T-cell (primary cell): ENCODE results near the gene TAF1D. TPM values are rescaled to one million over a fixed set of nuclear protein-coding genes. Genes with fewer than 3 reads are reported as not detected.
"Not testable (repeated sequence)": the region's sequence is repeated elsewhere in the genome, so short reads cannot be mapped to it uniquely, and the experiment has no call there.

Experiments used
- ATAC-seq, 4 experiments: fragments of 200-7000 bp in 3 of 4; fragments of 150-1000 bp in 1 of 4; cut with Tn5 transposase; replicated peaks in 1 of 4; 1 replicate in 3 of 4; 2 replicates in 1 of 4; pipeline ENCODE4 v1.10.0; 2021; ENCODE audit warnings: moderate library complexity in 3 of 4, mild to moderate bottlenecking in 2 of 4, moderate number of reproducible peaks in 1 of 4
- CTCF ChIA-PET, 2 donors: fragments of 300-600 bp; sonication (Branson Sonifier 250); formaldehyde crosslinking; loops; one replicate each; lab custom pipeline; 2022; ENCODE audit warnings: antibody characterized with exemption in 2 of 2; lab: Charles Lee
- POLR2A ChIA-PET, 2 donors: fragments of 300-600 bp; sonication (Branson Sonifier 250); formaldehyde crosslinking; loops; one replicate each; lab custom pipeline; 2022; ENCODE audit warnings: antibody characterized with exemption in 2 of 2; lab: Charles Lee
- DNase-seq, 35 experiments: peaks; one replicate each; pipeline versions ENCODE4 v3.0.0 to v3.0.0-alpha.2; 2013 to 2023
- H3K27ac ChIP-seq: one replicate; pipeline ENCODE4 v1.5.1; 2013; ENCODE audit warnings: low read length
- H3K27me3 ChIP-seq, 2 experiments: replicated peaks in 1 of 2; 1 replicate in 1 of 2; 2 replicates in 1 of 2; pipeline versions ENCODE4 v1.6.1 to v1.7.0; 2013; ENCODE audit warnings: low read length in 1 of 2, mixed read lengths in 1 of 2; ENCODE audit not compliant: control insufficient read depth in 2 of 2, insufficient read depth in 2 of 2; ENCODE audit errors: extremely low read depth in 1 of 2
- H3K36me3 ChIP-seq, 2 donors: 1 replicate in 1 of 2; 2 replicates in 1 of 2; pipeline versions ENCODE4 v1.6.1 to v1.7.0; 2013; ENCODE audit warnings: low read length in 1 of 2; ENCODE audit not compliant: control insufficient read depth in 2 of 2, insufficient read depth in 1 of 2; ENCODE audit errors: extremely low read depth in 1 of 2
- H3K4me1 ChIP-seq, 2 experiments: 1 replicate in 1 of 2; 2 replicates in 1 of 2; pipeline versions ENCODE4 v1.6.1 to v1.7.0; 2013; ENCODE audit warnings: low read length in 2 of 2, mixed read lengths in 1 of 2; ENCODE audit not compliant: insufficient read depth in 2 of 2, control insufficient read depth in 1 of 2; ENCODE audit errors: extremely low read depth in 1 of 2
- H3K4me3 ChIP-seq, 2 donors: 1 replicate in 1 of 2; 2 replicates in 1 of 2; pipeline versions ENCODE4 v1.5.1 to v1.7.0; 2013; ENCODE audit warnings: mild to moderate bottlenecking in 2 of 2, low read length in 1 of 2, moderate library complexity in 1 of 2; ENCODE audit not compliant: control insufficient read depth in 1 of 2; ENCODE audit errors: extremely low read depth in 1 of 2
- H3K9me3 ChIP-seq: 2 replicates; pipeline ENCODE4 v1.7.0; 2013
- H3K27ac Mint-ChIP-seq, 2 donors: one replicate each; pipeline ENCODE4 v1.8.0; 2020 to 2021; ENCODE audit warnings: mild to moderate bottlenecking in 2 of 2, mixed read lengths in 2 of 2
- H3K27me3 Mint-ChIP-seq, 2 donors: one replicate each; pipeline ENCODE4 v1.8.0; 2021 to 2022; ENCODE audit warnings: mixed read lengths in 2 of 2
- H3K36me3 Mint-ChIP-seq: one replicate; pipeline ENCODE4 v1.8.0; 2021; ENCODE audit warnings: mixed read lengths
- H3K4me1 Mint-ChIP-seq, 3 donors: one replicate each; pipeline ENCODE4 v1.8.0; 2020 to 2022; ENCODE audit warnings: mixed read lengths in 3 of 3, mild to moderate bottlenecking in 1 of 3
- H3K4me3 Mint-ChIP-seq, 3 donors: one replicate each; pipeline ENCODE4 v1.8.0; 2020 to 2022; ENCODE audit warnings: mild to moderate bottlenecking in 3 of 3, mixed read lengths in 3 of 3, moderate library complexity in 3 of 3
- H3K9me3 Mint-ChIP-seq, 3 donors: one replicate each; pipeline ENCODE4 v1.8.0; 2020 to 2022; ENCODE audit warnings: mixed read lengths in 3 of 3
- WGBS: methylation state at CpG from one replicate; pipeline ENCODE4 v1.1.5; 2013; ENCODE audit warnings: missing lambda C conversion rate; ENCODE audit not compliant: insufficient coverage; 5-methylcytosine and 5-hydroxymethylcytosine counted together
- total RNA-seq, 35 experiments: library from RNA in 6 of 35; stranded (reverse) in 6 of 35; fragments of 120-200 nt in 1 of 35; gene quantifications; one replicate each; pipeline versions ENCODE4 v1.2.1 to v1.2.4 and lab custom pipeline; 2013 to 2026

The TAF1D gene
- total RNA-seq, 5 donors from 2014 or later (not counting 1 experiment from before 2014, with no cell fraction given) = 130 to 177 (median 152) TPM

- no CpG with 5 or more reads among the region's 3 CpGs for WGBS
- Mint-ChIP-seq H3K27ac (no peak overlapping the region), H3K4me1 (no peaks in the 10 kb centered on the region), H3K9me3 (peaks cover 0 to 2% (median 0%) of the 10 kb centered on the region in 3 donors), H3K27me3 (no peaks in the 10 kb centered on the region), H3K4me3 (no peak overlapping the region), H3K36me3 (peaks cover 19% of the 10 kb centered on the region)
- ChIA-PET POLR2A (interaction anchor here (0.6 kb wide), 2 partner anchors 14 to 25 kb away, joined by 3 to 4 read pairs; partner anchors contain the start of genes C11orf54 (in 1 of the 2) and TAF1D (in 1 of the 2)), CTCF (no interaction called here)
- Histone ChIP-seq H3K9me3 (no peaks in the 10 kb centered on the region), H3K4me3 (no peak overlapping the region), H3K36me3 (peaks cover 0 to 8% of the 10 kb centered on the region in 2 donors), H3K27ac (no peak overlapping the region), H3K27me3 (no peaks in the 10 kb centered on the region), H3K4me1 (no peaks in the 10 kb centered on the region)
- ATAC-seq = no peak
- no peak for DNase-seq
These were observed 25.7 kb upstream of the TAF1D start for GRCh38 chr11:93767018-93767417.

- no peak overlapping the region for H3K27ac ChIP-seq
- H3K27me3 Mint-ChIP-seq = no peaks in the 10 kb centered on the region
- no peaks in the 10 kb centered on the region for H3K27me3 ChIP-seq
- H3K36me3 Mint-ChIP-seq = peaks cover 16% of the 10 kb centered on the region
- WGBS = 83% methylated on average over 1 of the region's 5 CpGs
- DNase-seq (no peak), ATAC-seq (no peak)
- no peak overlapping the region for H3K4me3 Mint-ChIP-seq
- H3K9me3 ChIP-seq = no peaks in the 10 kb centered on the region
- H3K9me3 Mint-ChIP-seq = peaks cover 0 to 2% (median 0%) of the 10 kb centered on the region in 3 donors
- H3K36me3 ChIP-seq = peaks cover 0 to 10% of the 10 kb centered on the region in 2 donors
- no peaks in the 10 kb centered on the region for H3K4me1 Mint-ChIP-seq
- POLR2A ChIA-PET = interaction anchor here in 1 of 2 donors (0.6 kb wide), 1 partner anchor 14 kb away, joined by 3 read pairs; no protein-coding TSS in a partner anchor
- no peak overlapping the region for H3K4me3 ChIP-seq
- no peaks in the 10 kb centered on the region for H3K4me1 ChIP-seq
- no peak overlapping the region for H3K27ac Mint-ChIP-seq
- CTCF ChIA-PET = no interaction called here
These were observed 25.2 kb upstream of the TAF1D start for GRCh38 chr11:93766504-93766903.

- ChIA-PET POLR2A (interaction anchor here in 1 of 2 donors (0.5 kb wide), 1 partner anchor 15 kb away, joined by 3 read pairs; no protein-coding TSS in a partner anchor), CTCF (interaction anchor here in 1 of 2 donors (0.6 kb wide), 1 partner anchor 10 kb away, joined by 4 read pairs; no protein-coding TSS in a partner anchor)
These were observed 24.3 kb upstream of the TAF1D start for GRCh38 chr11:93765551-93765950.

GRCh38 chr11:93761910-93762309 lies 20.6 kb upstream of the TAF1D start:
- Mint-ChIP-seq H3K9me3 (peaks cover 0 to under 1% (median 0%) of the 10 kb centered on the region in 3 donors), H3K27me3 (no peaks in the 10 kb centered on the region), H3K4me3 (no peak overlapping the region), H3K27ac (no peak overlapping the region), H3K36me3 (peaks cover 41% of the 10 kb centered on the region), H3K4me1 (no peaks in the 10 kb centered on the region)
- H3K4me3 ChIP-seq = no peak overlapping the region
- H3K9me3 ChIP-seq = no peaks in the 10 kb centered on the region
- H3K27ac ChIP-seq = no peak overlapping the region
- ChIA-PET CTCF (interaction anchor here in 1 of 2 donors (0.9 kb wide), 1 partner anchor 22 kb away, joined by 3 read pairs; the partner anchor contains the start of gene MED17), POLR2A (interaction anchor here in 1 of 2 donors (1.0 kb wide), 1 partner anchor 21 kb away, joined by 3 read pairs; no protein-coding TSS in a partner anchor)
- no CpG with 5 or more reads among the region's 1 CpG for whole genome bisulfite sequencing
- ATAC-seq (no peak), DNase-seq (no peak)
- H3K4me1 ChIP-seq = no peaks in the 10 kb centered on the region
- H3K27me3 ChIP-seq = no peaks in the 10 kb centered on the region
- H3K36me3 ChIP-seq = peaks cover 12 to 41% of the 10 kb centered on the region in 2 donors

More at GRCh38 chr11:93765551-93765950, 24.3 kb upstream of the TAF1D start:
- Histone ChIP-seq H3K4me1 (no peaks in the 10 kb centered on the region), H3K9me3 (no peaks in the 10 kb centered on the region), H3K27ac (no peak overlapping the region), H3K27me3 (no peaks in the 10 kb centered on the region), H3K36me3 (peaks cover 0 to 14% of the 10 kb centered on the region in 2 donors), H3K4me3 (no peak overlapping the region)
- Mint-ChIP-seq H3K9me3 (peaks cover 0 to 2% (median 0%) of the 10 kb centered on the region in 3 donors), H3K4me1 (no peaks in the 10 kb centered on the region), H3K27me3 (no peaks in the 10 kb centered on the region), H3K36me3 (peaks cover 18% of the 10 kb centered on the region), H3K27ac (no peak overlapping the region), H3K4me3 (no peak overlapping the region)
- ATAC-seq = no peak
- DNase-seq = no peak
- no CpG with 5 or more reads among the region's 2 CpGs for WGBS

GRCh38 chr11:93759123-93759522 lies 17.8 kb upstream of the TAF1D start:
- H3K27ac ChIP-seq, H3K4me1 Mint-ChIP-seq, H3K4me3 Mint-ChIP-seq, H3K27me3 Mint-ChIP-seq, H3K27ac Mint-ChIP-seq, POLR2A ChIA-PET, DNase-seq, H3K4me1 ChIP-seq, ATAC-seq, H3K27me3 ChIP-seq, H3K4me3 ChIP-seq, H3K9me3 ChIP-seq, H3K9me3 Mint-ChIP-seq, CTCF ChIA-PET: not testable (repeated sequence)
- WGBS = no CpG with 5 or more reads among the region's 4 CpGs
- H3K36me3 Mint-ChIP-seq = peaks cover 41% of the 10 kb centered on the region
- peaks cover 12 to 59% of the 10 kb centered on the region in 2 donors for H3K36me3 ChIP-seq

GRCh38 chr11:93757924-93758865 lies 16.9 kb upstream of the TAF1D start:
- DNase-seq (no peak), ATAC-seq (no peak)
- Mint-ChIP-seq H3K4me1 (no peaks in the 10 kb centered on the region), H3K27me3 (no peaks in the 10 kb centered on the region), H3K27ac (no peak overlapping the region), H3K36me3 (peaks cover 41% of the 10 kb centered on the region), H3K9me3 (no peaks in the 10 kb centered on the region), H3K4me3 (no peak overlapping the region)
- Histone ChIP-seq H3K36me3 (peaks cover 12 to 66% of the 10 kb centered on the region in 2 donors), H3K27me3 (no peaks in the 10 kb centered on the region), H3K9me3 (no peaks in the 10 kb centered on the region), H3K27ac (no peak overlapping the region), H3K4me1 (no peaks in the 10 kb centered on the region), H3K4me3 (no peak overlapping the region)
- 97% methylated on average over 34 of the region's 38 CpGs for WGBS
- POLR2A ChIA-PET = no interaction called here
- CTCF ChIA-PET = no interaction called here
